SK-N-SH treated with all-trans-retinoic acid at 6 μM for 48 hours (cell line): Measurements from ENCODE around the gene SLC24A4.

ENCODE experiments used
- GLIS3 ChIP-seq: fragments of 250-450 bp; sonication (Bioruptor Pico); IDR thresholded peaks from 2 replicates; pipeline ENCODE4 v1.5.0; 2020; ENCODE audit warnings: mild to moderate bottlenecking, moderate library complexity
- ZFP30 ChIP-seq: fragments of 450-650 bp; formaldehyde crosslinking; IDR thresholded peaks from 2 replicates; pipeline ENCODE4 v1.5.0; 2022; ENCODE audit warnings: mild to moderate bottlenecking, moderate library complexity
- TF ChIP-seq, protein P1 (sequence below): fragments of 250-450 bp; sonication (Bioruptor Pico); IDR thresholded peaks from 2 replicates; pipeline ENCODE4 v1.8.0; 2020; ENCODE audit warnings: mild to moderate bottlenecking, moderate library complexity, borderline replicate concordance

DNA sequence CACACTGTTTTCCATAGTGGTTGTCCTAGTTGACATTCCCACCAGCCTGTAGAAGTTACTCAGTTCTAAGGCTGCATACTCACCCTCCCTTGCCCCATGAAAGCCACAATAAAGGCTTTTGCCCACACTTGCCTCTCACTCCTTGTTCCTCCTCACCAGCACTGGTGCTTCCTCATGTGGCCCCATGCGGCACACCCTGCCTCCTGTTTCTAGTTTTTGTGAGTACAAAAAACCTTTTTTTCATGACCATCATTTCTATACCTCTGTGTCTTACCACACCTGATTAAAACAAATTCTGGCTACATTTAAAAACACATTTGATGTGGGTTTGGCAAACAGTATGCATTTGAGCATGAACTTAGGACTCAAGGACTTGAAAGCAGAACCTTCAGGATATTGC is 149.9 kb downstream of the SLC24A4 start:
- TF ChIP-seq ZFP30 (CRISPR knock-in tag) (no peak), GLIS3 (CRISPR knock-in tag) (no peak)
- TF ChIP-seq, protein P1, sequence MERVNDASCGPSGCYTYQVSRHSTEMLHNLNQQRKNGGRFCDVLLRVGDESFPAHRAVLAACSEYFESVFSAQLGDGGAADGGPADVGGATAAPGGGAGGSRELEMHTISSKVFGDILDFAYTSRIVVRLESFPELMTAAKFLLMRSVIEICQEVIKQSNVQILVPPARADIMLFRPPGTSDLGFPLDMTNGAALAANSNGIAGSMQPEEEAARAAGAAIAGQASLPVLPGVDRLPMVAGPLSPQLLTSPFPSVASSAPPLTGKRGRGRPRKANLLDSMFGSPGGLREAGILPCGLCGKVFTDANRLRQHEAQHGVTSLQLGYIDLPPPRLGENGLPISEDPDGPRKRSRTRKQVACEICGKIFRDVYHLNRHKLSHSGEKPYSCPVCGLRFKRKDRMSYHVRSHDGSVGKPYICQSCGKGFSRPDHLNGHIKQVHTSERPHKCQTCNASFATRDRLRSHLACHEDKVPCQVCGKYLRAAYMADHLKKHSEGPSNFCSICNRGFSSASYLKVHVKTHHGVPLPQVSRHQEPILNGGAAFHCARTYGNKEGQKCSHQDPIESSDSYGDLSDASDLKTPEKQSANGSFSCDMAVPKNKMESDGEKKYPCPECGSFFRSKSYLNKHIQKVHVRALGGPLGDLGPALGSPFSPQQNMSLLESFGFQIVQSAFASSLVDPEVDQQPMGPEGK (CRISPR knock-in tag) = no peak
